Aorta (tissue), 5 donors: ENCODE results near the gene HDHD5. TPM values are rescaled to one million over a fixed set of nuclear protein-coding genes. Genes with fewer than 3 reads are reported as not detected.

Experiments
- ATAC-seq: fragments of 200-7000 bp; cut with Tn5 transposase; one replicate; pipeline ENCODE4 v1.9.1; 2022; ENCODE audit warnings: moderate library complexity; ENCODE audit not compliant: low FRiP score
- DNase-seq, 2 donors: peaks; one replicate each; pipeline ENCODE4 v3.0.0-alpha.2; 2020
- H3K27ac ChIP-seq, 2 donors: one replicate each; pipeline ENCODE4 v1.5.1; 2013; ENCODE audit warnings: low read length in 2 of 2, mild to moderate bottlenecking in 2 of 2, moderate library complexity in 2 of 2, control low read depth in 1 of 2, inconsistent platforms in 1 of 2, low read depth in 1 of 2
- H3K27me3 ChIP-seq, 2 donors: one replicate each; pipeline ENCODE4 v1.6.1; 2013; ENCODE audit warnings: control low read depth in 1 of 2, low read length in 1 of 2, mild to moderate bottlenecking in 1 of 2, moderate library complexity in 1 of 2; ENCODE audit not compliant: insufficient read depth in 2 of 2, control insufficient read depth in 1 of 2
- H3K36me3 ChIP-seq, 2 donors: one replicate each; pipeline ENCODE4 v1.6.1; 2013; ENCODE audit warnings: control low read depth in 1 of 2, low read length in 1 of 2, mild to moderate bottlenecking in 1 of 2; ENCODE audit not compliant: insufficient read depth in 2 of 2, control insufficient read depth in 1 of 2
- H3K4me1 ChIP-seq, 2 donors: one replicate each; pipeline ENCODE4 v1.6.1; 2013; ENCODE audit warnings: low read length in 2 of 2, control low read depth in 1 of 2, mild to moderate bottlenecking in 1 of 2, moderate library complexity in 1 of 2; ENCODE audit not compliant: insufficient read depth in 2 of 2, control insufficient read depth in 1 of 2
- H3K4me3 ChIP-seq, 2 donors: one replicate each; pipeline ENCODE4 v1.5.1; 2013; ENCODE audit warnings: low read length in 2 of 2, control low read depth in 1 of 2, mild to moderate bottlenecking in 1 of 2
- H3K9me3 ChIP-seq: one replicate; pipeline ENCODE4 v1.6.1; 2013; ENCODE audit warnings: mild to moderate bottlenecking, low read length; ENCODE audit not compliant: control insufficient read depth
- WGBS, 2 donors: extraction: QIAGEN DNeasy Blood & Tissue Kit; methylation state at CpG; one replicate each; pipeline ENCODE4 v1.1.7; 2013; 5-methylcytosine and 5-hydroxymethylcytosine counted together
- intact Hi-C, 2 donors: fragments of 100-400 bp; cut with DNase I; formaldehyde crosslinking; loops; one replicate each; pipeline versions ENCODE4 v1.14.2 to v1.15.0; 2022
- polyA plus RNA-seq, 2 donors: library from polyadenylated mRNA; stranded (reverse); fragments of 200-250 nt; gene quantifications; one replicate each; pipeline ENCODE4 v1.2.3, GENCODE V29; 2013
- total RNA-seq, 2 donors: library from RNA; stranded (reverse); fragmentation: NEBNext Ultra II Directional; extraction: Animal tissue kit (Norgen Biotek cat#: 25700); gene quantifications; one replicate each; pipeline ENCODE4 v1.2.1, GENCODE V29; 2021
- donor health status: healthy with polysubstance abuse.
- donor health status: Bipolar disorder and iron deficiency.
- donor health status: DM: no; HTN: no; CAD: no.
- donor health status: DM: no; HTN: no; CAD: no.
- donor health status: DM: yes; HTN: yes; CAD: no.

The HDHD5 gene
- total and polyA plus RNA-seq, 4 donors: 15.1 to 30.6 (median 19.4) TPM

GRCh38 chr22:17191163-17191784, 32.2 kb upstream of the HDHD5 start:
- Histone ChIP-seq H3K27ac (no peak overlapping the region), H3K9me3 (no peaks in the 10 kb centered on the region), H3K27me3 (no peaks in the 10 kb centered on the region), H3K36me3 (no peaks in the 10 kb centered on the region), H3K4me1 (no peaks in the 10 kb centered on the region), H3K4me3 (no peak overlapping the region)
- ATAC-seq (no peak), DNase-seq (no peak)
- intact Hi-C loops: no loop called here
- 83 to 87% methylated on average over 12 of the region's 12 CpGs for WGBS, 2 donors

- no peaks in the 10 kb centered on the region for H3K4me1 ChIP-seq
- intact Hi-C loops: no loop called here
- 80% methylated on average over 10 of the region's 10 CpGs for WGBS, 2 donors
- ATAC-seq: no peak
- H3K4me3 ChIP-seq: no peak overlapping the region
- no peak overlapping the region for H3K27ac ChIP-seq
- H3K36me3 ChIP-seq: no peaks in the 10 kb centered on the region
- H3K27me3 ChIP-seq: no peaks in the 10 kb centered on the region
- no peaks in the 10 kb centered on the region for H3K9me3 ChIP-seq
- no peak for DNase-seq
Observed at GRCh38 chr22:17190702-17191101, 31.6 kb upstream of the HDHD5 start.

GRCh38 chr22:17176715-17177114, 17.6 kb upstream of the HDHD5 start:
- H3K4me3 ChIP-seq: no peak overlapping the region
- no peaks in the 10 kb centered on the region for H3K4me1 ChIP-seq
- no peak for ATAC-seq
- 90 to 91% methylated on average over 8 of the region's 8 CpGs for WGBS, 2 donors
- no peak overlapping the region for H3K27ac ChIP-seq
- H3K36me3 ChIP-seq: no peaks in the 10 kb centered on the region
- intact Hi-C loops: no loop called here
- no peaks in the 10 kb centered on the region for H3K9me3 ChIP-seq
- DNase-seq: no peak
- H3K27me3 ChIP-seq: no peaks in the 10 kb centered on the region

GRCh38 chr22:17172029-17172833, 13.2 kb upstream of the HDHD5 start:
- intact Hi-C loops: loop anchor here (5.0 kb wide), 5 partner anchors 85 to 465 kb away; partner anchors contain the start of genes ATP6V1E1 (in 1 of the 2) and BCL2L13 (in 1 of the 2)
- Histone ChIP-seq H3K36me3 (no peaks in the 10 kb centered on the region), H3K9me3 (no peaks in the 10 kb centered on the region), H3K4me1 (no peaks in the 10 kb centered on the region), H3K27me3 (no peaks in the 10 kb centered on the region), H3K27ac (peak overlapping the region in 1 of 2 donors; percentile 78), H3K4me3 (no peak overlapping the region)
- DNase-seq: no peak
- WGBS, 2 donors: 35 to 38% methylated on average over 24 of the region's 24 CpGs
- ATAC-seq: no peak

GRCh38 chr22:17171153-17172028, 12.3 kb upstream of the HDHD5 start:
- Histone ChIP-seq H3K4me3 (peak overlapping the region; percentile 33 to 88), H3K36me3 (no peaks in the 10 kb centered on the region), H3K4me1 (no peaks in the 10 kb centered on the region), H3K9me3 (no peaks in the 10 kb centered on the region), H3K27ac (peak overlapping the region; percentile 38 to 88), H3K27me3 (no peaks in the 10 kb centered on the region)
- peak; percentile 94 to 98 for DNase-seq
- peak; percentile 96 for ATAC-seq
- WGBS, 2 donors: 1% methylated on average over 76 to 83 of the region's 83 CpGs
- intact Hi-C loops: loop anchor here (5.0 kb wide), 5 partner anchors 84 to 466 kb away; partner anchors contain the start of genes ATP6V1E1 (in 1 of the 2) and BCL2L13 (in 1 of the 2)

- ATAC-seq: no peak
Observed at GRCh38 chr22:17167486-17167885, 8.4 kb upstream of the HDHD5 start.

GRCh38 chr22:17164392-17165024, 5.4 kb upstream of the HDHD5 start:
- Histone ChIP-seq H3K36me3 (no peaks in the 10 kb centered on the region), H3K4me1 (no peaks in the 10 kb centered on the region), H3K9me3 (no peaks in the 10 kb centered on the region), H3K27me3 (no peaks in the 10 kb centered on the region), H3K27ac (no peak overlapping the region), H3K4me3 (no peak overlapping the region)
- DNase-seq (no peak), ATAC-seq (no peak)
- whole genome bisulfite sequencing, 2 donors: 84 to 90% methylated on average over 3 of the region's 3 CpGs
- intact Hi-C loops: no loop called here

More at GRCh38 chr22:17167486-17167885, 8.4 kb upstream of the HDHD5 start:
- Histone ChIP-seq H3K27ac (no peak overlapping the region), H3K4me1 (no peaks in the 10 kb centered on the region), H3K4me3 (no peak overlapping the region), H3K36me3 (no peaks in the 10 kb centered on the region), H3K27me3 (no peaks in the 10 kb centered on the region), H3K9me3 (no peaks in the 10 kb centered on the region)
- WGBS, 2 donors: 7% methylated on average over 7 of the region's 7 CpGs
- peak; percentile 3 to 86 for DNase-seq
- intact Hi-C loops: no loop called here

GRCh38 chr22:17162731-17163130, 3.7 kb upstream of the HDHD5 start:
- H3K4me3 ChIP-seq: no peak overlapping the region
- no peaks in the 10 kb centered on the region for H3K36me3 ChIP-seq
- H3K9me3 ChIP-seq: no peaks in the 10 kb centered on the region
- DNase-seq: peak in 1 of 2 donors; percentile 0
- ATAC-seq: no peak
- H3K27ac ChIP-seq: no peak overlapping the region
- intact Hi-C loops: no loop called here
- 73 to 79% methylated on average over 8 of the region's 8 CpGs for WGBS, 2 donors
- no peaks in the 10 kb centered on the region for H3K27me3 ChIP-seq
- H3K4me1 ChIP-seq: no peaks in the 10 kb centered on the region
